ENCODE data around the gene SYNJ2. TPM values are rescaled to one million over a fixed set of nuclear protein-coding genes. Genes with fewer than 3 reads are reported as not detected.

Gene SYNJ2
- total and polyA plus RNA-seq, 2 experiments from 2014 or later: 2.8 to 5.6 TPM

- Mint-ChIP-seq H3K27ac (no peak overlapping the region), H3K27me3 (ENCODE audit: insufficient read depth, low read depth, poor library complexity) (no peaks in the 10 kb centered on the region), H3K4me1 (no peaks in the 10 kb centered on the region), H3K9me3 (no peaks in the 10 kb centered on the region), H3K36me3 (ENCODE audit: low read depth) (peaks cover 7% of the 10 kb centered on the region; the same call in 2 of the 3 replicates), H3K4me3 (no peak overlapping the region)
- Histone ChIP-seq H3K27me3 (ENCODE audit: insufficient read depth) (no peaks in the 10 kb centered on the region), H3K9me2 (ENCODE audit: insufficient read depth) (no peaks in the 10 kb centered on the region), H3K4me2 (no peak overlapping the region), H3K4me3 (no peak overlapping the region), H4K20me1 (replicated peaks; ENCODE audit: insufficient read depth) (no peaks in the 10 kb centered on the region), H3K36me3 (ENCODE audit: insufficient read depth) (no peaks in the 10 kb centered on the region), H3K79me2 (replicated peaks; ENCODE audit: insufficient read depth) (no peaks in the 10 kb centered on the region), H3K27ac (ENCODE audit: low read depth) (no peak overlapping the region), H2AFZ (no peak overlapping the region), H3F3A (replicated peaks; ENCODE audit: low read depth) (no peaks in the 10 kb centered on the region), H3K4me1 (ENCODE audit: insufficient read depth) (no peaks in the 10 kb centered on the region)
- no peak for ATAC-seq
- DNase-seq (ENCODE audit: low spot score): no peak
- TF ChIP-seq ETS1 (IDR thresholded peaks at IDR 0.05) (no peak), EZH2phosphoT487 (IDR thresholded peaks at IDR 0.05; ENCODE audit: unreplicated experiment) (no peak), JUNB (IDR thresholded peaks at IDR 0.05; ENCODE audit: unreplicated experiment) (no peak), EZH2 (IDR thresholded peaks at IDR 0.05; ENCODE audit: low read depth, unreplicated experiment) (no peak), NANOG (IDR thresholded peaks at IDR 0.05; ENCODE audit: borderline replicate concordance) (no peak), ZNF114 (CRISPR knock-in tag; IDR thresholded peaks at IDR 0.05) (no peak), STAT1 (IDR thresholded peaks at IDR 0.05; ENCODE audit: unreplicated experiment) (no peak), ZNF462 (CRISPR knock-in tag; IDR thresholded peaks at IDR 0.05) (no peak)
Observed at GRCh38 chr6:158110986-158111385, 129.3 kb downstream of the SYNJ2 start.

All from GM23338 (cell line).